ENCODE results near the gene SYTL2.
"Not testable (repeated sequence)": the region's sequence is repeated elsewhere in the genome, so short reads cannot be mapped to it uniquely, and the experiment has no call there.

SYTL2 gene

GRCh38 chr11:85795712-85796487 lies 15.0 kb downstream of the SYTL2 start:
- no peak for DNase-seq

- no peak for DNase-seq
These were observed 19.4 kb downstream of the SYTL2 start for GRCh38 chr11:85791409-85791990.

- DNase-seq, result no peak
These were observed 22.9 kb downstream of the SYTL2 start for GRCh38 chr11:85787809-85788760.

- DNase-seq, result no peak
These were observed 23.8 kb downstream of the SYTL2 start for GRCh38 chr11:85787168-85787567.

DNA sequence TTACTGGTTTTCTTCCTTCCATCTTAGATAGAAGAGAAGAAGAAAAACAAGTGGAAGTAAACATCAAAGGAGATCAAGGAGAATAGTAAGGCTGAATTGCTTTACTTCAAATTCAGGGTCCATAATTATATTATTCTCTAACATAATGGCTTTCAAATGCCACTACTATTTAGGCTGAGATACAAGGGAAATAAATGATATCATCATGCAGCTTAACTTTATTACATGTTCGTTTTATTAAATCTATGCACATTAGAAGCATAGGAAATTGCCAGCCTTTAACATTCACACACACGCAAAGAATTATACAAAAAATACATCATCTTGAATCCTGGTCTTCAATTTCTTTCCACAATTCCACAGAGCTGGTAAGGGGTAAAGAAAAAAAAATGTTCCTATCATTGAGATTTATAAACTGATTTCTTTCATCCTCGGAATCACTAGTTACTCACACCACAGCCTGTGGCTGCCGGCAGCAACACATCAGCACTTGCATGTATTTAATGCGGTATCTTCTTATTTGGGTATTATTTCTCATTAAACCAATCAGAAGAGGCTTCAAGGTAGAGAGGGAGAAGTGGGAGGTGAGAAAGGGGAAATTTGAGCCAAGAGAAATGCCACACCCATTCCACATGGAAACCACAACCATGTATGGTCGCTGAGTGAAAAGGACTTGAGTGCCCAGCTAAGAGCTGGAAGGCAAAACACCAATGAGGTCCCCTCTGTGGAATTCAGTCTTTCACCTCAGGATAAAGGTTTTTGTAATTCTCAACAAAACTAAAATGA lies 26.3 kb downstream of the SYTL2 start:
- DNase-seq, result no peak

- DNase-seq, result no peak
These were observed 27.2 kb downstream of the SYTL2 start for GRCh38 chr11:85783758-85784157.

DNA sequence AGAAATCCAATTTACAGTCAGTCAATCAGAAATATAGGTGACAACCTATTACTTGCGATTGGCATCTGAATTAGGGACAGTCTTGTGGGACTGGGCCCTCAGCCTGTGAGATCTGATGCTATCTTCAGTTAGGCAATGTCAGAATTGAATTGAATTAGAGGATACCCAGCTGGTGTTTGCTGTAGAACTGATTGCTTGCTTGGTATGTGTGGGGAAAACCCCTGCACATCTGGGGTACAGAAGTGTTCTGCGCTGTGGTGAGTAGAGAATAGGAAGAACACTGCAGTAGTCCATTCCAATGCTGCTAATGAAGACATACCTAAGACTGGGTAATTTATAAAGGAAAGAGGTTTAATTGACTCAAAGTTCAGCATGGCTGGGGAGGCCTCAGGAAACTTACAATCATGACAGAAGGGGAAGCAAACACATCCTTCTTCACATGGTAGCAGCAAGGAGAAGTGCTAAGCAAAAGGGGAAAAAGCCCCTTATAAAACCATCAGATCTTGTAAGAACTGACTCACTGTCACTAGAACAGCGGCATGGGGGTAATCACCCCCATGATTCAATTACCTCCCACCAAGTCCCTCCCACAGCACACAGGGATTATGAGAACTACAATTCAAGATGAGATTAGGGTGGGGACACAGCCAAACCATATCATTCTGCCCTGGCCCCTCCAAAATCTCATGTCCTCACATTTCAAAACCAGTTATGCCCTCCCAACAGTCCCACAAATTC lies 30.0 kb downstream of the SYTL2 start:
- not testable (repeated sequence) for DNase-seq

DNA sequence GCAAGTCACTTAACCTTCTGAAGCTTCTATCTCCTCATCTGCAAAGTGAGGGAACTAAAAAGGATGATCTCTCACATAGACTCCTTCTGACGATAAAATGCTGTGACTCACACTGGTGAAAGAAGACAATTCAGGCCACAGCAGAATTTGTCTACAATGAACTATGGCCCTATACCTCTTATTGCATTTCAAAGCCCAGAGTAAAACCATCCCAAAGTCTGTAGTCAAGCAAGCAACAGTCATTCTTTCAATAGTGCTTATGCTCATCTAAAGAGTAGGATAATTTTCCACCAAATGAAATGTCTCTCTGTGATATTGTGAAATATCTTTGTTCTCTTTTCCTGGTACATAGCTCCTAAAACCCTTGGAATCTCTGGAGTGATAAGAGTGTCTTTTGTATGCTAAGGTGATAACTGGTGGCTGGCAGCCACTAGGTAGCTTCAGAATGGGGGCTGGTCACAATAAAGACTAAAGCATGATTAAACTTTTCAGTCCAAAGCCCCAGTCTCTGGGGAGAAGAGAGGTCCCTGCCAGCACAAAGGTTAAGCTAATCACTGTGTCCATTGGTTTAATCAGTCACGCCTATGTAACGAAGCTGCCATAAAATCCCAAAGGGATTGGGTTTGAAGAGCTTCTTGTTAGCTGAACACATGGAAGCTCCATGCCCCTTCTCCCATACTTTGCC lies 30.8 kb downstream of the SYTL2 start:
- DNase-seq, result no peak

GRCh38 chr11:85777603-85777972 lies 33.4 kb downstream of the SYTL2 start:
- not testable (repeated sequence) for DNase-seq

- DNase-seq, result no peak
These were observed 33.9 kb downstream of the SYTL2 start for GRCh38 chr11:85776951-85777602.

DNA sequence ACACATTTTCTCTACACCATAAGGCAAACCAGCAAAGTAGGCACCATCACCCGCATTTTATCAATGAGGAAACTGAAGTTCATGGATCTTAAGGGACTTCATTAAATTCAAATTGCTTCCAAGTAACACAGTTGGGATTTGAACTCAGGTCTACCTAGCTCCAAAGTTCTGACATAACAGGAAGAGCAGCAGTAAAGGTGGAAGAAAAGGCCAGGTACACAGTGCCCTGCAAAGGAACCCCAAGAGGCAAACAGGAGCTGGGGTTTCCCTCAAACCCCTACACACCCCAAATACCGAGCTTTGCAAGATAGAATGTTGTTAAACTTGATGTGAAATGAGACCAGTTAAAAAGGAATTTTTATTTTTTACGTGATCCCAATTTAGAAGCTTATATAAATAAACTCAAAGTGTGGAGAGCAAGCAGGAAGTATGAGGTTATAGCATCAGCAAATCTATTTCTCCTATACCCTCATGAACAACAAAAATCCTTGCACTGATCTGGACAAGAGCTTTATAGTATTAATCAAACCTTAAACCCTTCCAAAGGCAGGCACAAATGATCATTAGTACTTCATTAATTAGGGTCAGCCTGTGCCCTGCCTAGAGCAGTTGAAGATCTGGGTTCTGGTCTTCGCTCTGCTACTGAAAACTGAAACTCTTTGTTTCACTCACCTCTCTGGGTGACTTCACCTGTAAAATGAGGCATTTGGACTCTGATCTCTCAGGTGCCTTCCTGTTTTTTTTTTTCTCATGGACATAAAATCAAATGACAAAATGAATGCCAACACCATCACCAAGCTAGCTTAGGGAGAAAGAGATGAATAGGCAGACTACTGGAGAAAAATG lies 36.5 kb downstream of the SYTL2 start:
- no peak for DNase-seq

- no peak for DNase-seq
These were observed 38.2 kb downstream of the SYTL2 start for GRCh38 chr11:85772695-85773094.

GRCh38 chr11:85771568-85771967 lies 39.4 kb downstream of the SYTL2 start:
- DNase-seq, result no peak

- no peak for DNase-seq
These were observed 41.2 kb downstream of the SYTL2 start for GRCh38 chr11:85769771-85770170.

DNA sequence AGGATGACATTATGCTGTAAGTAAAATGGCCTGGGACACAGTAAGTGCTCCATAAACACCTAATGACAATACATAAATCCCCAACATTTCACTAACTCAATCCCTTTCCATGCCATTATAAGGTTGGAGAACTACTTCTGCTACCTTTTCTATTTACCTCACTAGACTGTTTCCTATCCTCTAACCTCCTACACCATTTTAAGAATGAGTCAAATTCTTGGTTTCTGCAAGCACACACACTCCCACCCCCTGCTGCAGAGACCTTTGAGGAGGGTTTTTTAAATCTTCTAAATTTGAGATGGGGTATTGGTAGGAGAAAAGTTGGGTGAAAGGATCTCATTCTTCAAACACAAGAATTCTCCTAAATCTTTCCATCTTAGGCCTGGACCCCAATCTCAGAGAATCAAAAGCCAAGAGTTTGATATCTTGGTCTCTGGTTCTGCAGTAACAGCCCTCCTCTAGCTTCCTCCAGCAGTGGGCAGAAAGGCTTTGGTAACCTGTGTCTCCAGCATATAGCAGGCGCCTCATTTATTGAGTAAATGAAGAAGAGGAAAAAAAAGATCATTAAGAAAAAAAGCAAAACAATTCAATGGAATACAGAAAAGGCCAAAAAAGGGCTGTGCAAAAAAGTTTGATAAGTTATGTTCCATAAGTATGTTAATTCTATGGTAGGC lies 42.3 kb downstream of the SYTL2 start:
- no peak for DNase-seq

DNA sequence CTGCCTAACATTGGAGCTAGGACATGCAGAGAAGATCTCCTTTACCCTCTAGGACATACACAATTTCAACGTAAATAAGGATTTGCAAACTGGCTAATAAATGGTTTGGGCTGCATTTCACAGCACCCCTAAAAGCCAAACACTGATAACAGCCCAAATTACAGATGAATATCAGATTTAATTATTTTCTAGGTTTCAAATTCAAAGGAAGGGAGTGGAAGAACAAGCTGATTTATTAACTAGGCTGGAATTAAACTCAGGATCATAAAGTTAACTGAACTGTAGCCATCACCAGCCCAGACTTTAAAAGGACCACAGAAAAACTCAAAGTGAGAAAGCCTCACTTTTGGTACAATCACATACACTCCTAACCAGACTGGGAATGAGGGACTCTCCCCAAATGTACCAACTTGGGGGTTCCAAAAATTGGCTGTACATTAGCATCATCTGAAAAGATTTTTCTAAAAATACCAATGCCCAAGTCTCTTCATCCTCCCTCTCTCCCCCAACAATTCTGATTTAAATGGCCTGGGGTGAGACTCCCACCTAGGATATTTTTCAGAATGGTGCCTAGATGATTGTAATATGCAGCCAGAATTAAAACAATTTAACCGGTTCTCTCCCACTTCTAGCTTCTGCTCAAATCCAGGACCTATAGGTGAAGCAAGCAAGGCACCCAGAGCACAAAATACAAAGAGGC lies 43.5 kb downstream of the SYTL2 start:
- no peak for DNase-seq

- no peak for DNase-seq
These were observed 44.2 kb downstream of the SYTL2 start for GRCh38 chr11:85766721-85767161.

DNA sequence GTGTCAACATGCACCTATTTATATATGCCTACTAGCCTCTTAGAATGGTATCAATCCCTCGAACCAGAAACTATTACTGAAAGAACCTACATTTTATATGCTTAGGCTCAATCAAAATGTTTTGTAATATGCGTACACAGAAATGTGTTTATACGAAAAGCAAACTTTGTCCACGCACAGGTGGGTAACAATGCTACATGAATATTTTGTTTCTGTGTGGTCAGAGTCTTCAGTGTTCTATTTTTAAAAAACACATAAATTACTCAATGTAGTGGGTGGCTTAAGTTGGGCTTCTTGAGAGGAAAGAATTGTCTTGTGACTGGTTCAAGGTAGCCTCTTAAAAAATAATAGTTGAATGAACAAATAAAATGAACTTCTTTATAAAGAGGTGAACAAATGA lies 46.1 kb downstream of the SYTL2 start:
- DNase-seq, result no peak

GRCh38 chr11:85762226-85762625 lies 48.7 kb downstream of the SYTL2 start:
- no peak for DNase-seq
